Measurements from ENCODE around the gene SECTM1. TPM values are rescaled to one million over a fixed set of nuclear protein-coding genes. Genes with fewer than 3 reads are reported as not detected.
"Not testable (repeated sequence)": the region's sequence is repeated elsewhere in the genome, so short reads cannot be mapped to it uniquely, and the experiment has no call there.

SECTM1 gene
- total RNA-seq, 2 experiments from 2014 or later: 18.3 to 18.5 TPM

DNA sequence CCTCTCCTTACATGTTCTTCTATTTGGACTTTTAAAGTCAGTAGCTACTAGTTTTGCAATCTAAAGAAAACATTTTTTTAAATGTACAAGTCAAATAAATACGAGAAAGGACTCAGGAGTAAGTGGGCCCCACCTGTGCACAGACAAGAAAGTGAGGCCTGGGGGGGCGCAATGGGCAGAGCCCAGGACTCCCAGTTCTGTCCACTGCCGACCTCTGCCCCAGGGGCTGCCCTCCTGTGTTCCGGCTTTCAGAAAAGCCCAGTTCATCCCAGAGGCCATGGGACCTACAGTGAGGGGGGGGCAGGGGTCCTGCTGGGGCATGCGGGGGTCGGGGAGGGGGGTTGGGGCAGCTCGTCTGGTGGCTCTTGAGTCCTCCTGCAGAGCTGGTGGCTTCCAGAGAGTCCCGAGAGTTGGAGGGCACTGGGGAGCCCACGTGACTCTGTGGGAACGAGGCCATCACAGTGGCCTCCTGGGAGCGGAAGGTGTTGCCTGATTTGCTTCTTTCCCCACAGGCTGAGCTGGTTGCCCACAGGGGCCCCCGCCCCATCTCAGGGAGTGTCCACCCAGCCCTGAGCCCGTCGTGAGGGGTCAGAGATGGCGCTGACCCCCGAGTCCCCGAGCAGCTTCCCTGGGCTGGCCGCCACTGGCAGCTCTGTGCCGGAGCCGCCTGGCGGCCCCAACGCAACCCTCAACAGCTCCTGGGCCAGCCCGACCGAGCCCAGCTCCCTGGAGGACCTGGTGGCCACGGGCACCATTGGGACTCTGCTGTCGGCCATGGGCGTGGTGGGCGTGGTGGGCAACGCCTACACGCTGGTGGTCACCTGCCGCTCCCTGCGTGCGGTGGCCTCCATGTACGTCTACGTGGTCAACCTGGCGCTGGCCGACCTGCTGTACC lies 40.4 kb upstream of the SECTM1 start:
- no peak overlapping the region for H3K27ac Mint-ChIP-seq
- POLR2A ChIA-PET: no interaction called here
- CTCF ChIA-PET: no interaction called here
- DNase-seq: no peak
- H3K4me3 Mint-ChIP-seq: no peak overlapping the region
- peaks cover 44% of the 10 kb centered on the region for H3K27me3 Mint-ChIP-seq
- H3K9me3 Mint-ChIP-seq: no peaks in the 10 kb centered on the region
- no peaks in the 10 kb centered on the region for H3K36me3 Mint-ChIP-seq (ENCODE audit: low read depth)
- peaks cover 17% of the 10 kb centered on the region for H3K4me1 Mint-ChIP-seq

GRCh38 chr17:82373072-82373452 lies 39.5 kb upstream of the SECTM1 start:
- H3K36me3 Mint-ChIP-seq (ENCODE audit: low read depth); DNase-seq; H3K27ac Mint-ChIP-seq; CTCF ChIA-PET; H3K4me3 Mint-ChIP-seq; H3K9me3 Mint-ChIP-seq; POLR2A ChIA-PET: not testable (repeated sequence)
- peaks cover 17% of the 10 kb centered on the region for H3K4me1 Mint-ChIP-seq
- peaks cover 44% of the 10 kb centered on the region for H3K27me3 Mint-ChIP-seq

DNA sequence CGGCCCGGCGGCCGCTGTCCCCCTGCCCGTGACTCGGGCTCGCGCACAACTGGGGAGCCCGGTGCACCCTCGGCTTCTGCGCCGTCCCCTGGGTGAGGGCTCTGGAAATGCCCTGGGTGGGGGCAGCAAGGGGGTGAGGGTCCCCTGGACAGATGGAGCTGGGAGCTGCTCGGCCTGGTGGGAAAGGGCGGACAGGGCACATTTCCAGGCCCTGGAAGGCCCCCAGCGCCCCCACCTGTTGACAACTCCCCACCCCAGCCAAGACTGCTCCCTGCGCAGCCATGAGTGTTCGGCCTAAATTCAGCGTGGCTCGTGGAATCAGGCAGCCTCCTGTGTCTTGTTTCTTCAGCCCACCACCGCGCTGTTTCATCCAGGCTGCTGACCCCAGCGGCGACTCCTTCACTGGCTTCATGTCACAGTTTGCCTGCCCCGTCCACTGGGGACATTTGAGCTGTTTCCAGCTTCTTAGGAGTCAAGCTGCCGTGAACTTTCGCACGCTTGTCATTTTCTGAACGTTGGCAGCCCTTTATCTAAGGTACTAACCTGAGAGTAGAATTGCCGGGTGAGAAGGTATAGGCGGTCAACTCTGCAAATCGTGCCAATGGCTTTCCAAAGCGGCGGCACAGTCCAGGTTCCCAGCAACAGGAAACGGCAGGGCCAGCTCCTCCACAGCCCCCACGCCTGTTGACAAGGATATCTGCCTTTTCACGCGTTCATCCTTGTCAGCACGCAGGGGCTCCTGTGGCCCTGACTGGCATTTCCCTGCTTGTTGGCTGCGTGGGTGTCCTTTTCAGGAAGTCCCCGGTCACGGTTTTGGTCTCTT lies 38.9 kb upstream of the SECTM1 start:
- Mint-ChIP-seq H3K27ac (no peak overlapping the region), H3K9me3 (no peaks in the 10 kb centered on the region), H3K27me3 (peaks cover 50% of the 10 kb centered on the region), H3K4me1 (peaks cover 17% of the 10 kb centered on the region), H3K36me3 (ENCODE audit: low read depth) (no peaks in the 10 kb centered on the region), H3K4me3 (no peak overlapping the region)
- ChIA-PET POLR2A (no interaction called here), CTCF (no interaction called here)
- DNase-seq: no peak

- peak within 1 kb of the TSS; percentile 57 for H3K4me3 Mint-ChIP-seq
- ChIA-PET POLR2A (interaction anchor here (0.8 to 1.7 kb wide), 2 partner anchors 19 to 28 kb away, joined by 3 to 6 read pairs; no protein-coding TSS in a partner anchor), CTCF (interaction anchor here (1.5 kb wide), 1 partner anchor 56 kb away, joined by 5 read pairs; no protein-coding TSS in a partner anchor)
- no peaks in the 10 kb centered on the region for H3K9me3 Mint-ChIP-seq
- H3K27ac Mint-ChIP-seq: no peak within 1 kb of the TSS
- no peak for DNase-seq
- no peaks in the 10 kb centered on the region for H3K36me3 Mint-ChIP-seq (ENCODE audit: low read depth)
- H3K27me3 Mint-ChIP-seq: peaks cover 50% of the 10 kb centered on the region
- H3K4me1 Mint-ChIP-seq: peaks cover 17% of the 10 kb centered on the region
These were observed 38.0 kb upstream of the SECTM1 start, which contains the start of gene UTS2R for GRCh38 chr17:82371333-82372248. Gene UTS2R, plus strand, starts transcription at chr17:82371765. Its CDS starts 2,560 bp downstream, at chr17:82374325.

- Mint-ChIP-seq H3K27me3 (peaks cover 44% of the 10 kb centered on the region), H3K27ac (no peak overlapping the region), H3K4me1 (peaks cover 17% of the 10 kb centered on the region), H3K4me3 (peak overlapping the region; percentile 57), H3K36me3 (ENCODE audit: low read depth) (no peaks in the 10 kb centered on the region), H3K9me3 (no peaks in the 10 kb centered on the region)
- ChIA-PET POLR2A (interaction anchor here (0.8 to 1.7 kb wide), 3 partner anchors 18 to 73 kb away, joined by 3 to 6 read pairs (median 3); no protein-coding TSS in a partner anchor), CTCF (interaction anchor here (0.9 to 1.5 kb wide), 4 partner anchors 18 to 183 kb away, joined by 3 to 5 read pairs (median 4); no protein-coding TSS in a partner anchor)
- DNase-seq: peak; percentile 32
These were observed 37.1 kb upstream of the SECTM1 start for GRCh38 chr17:82370471-82371332.

DNA sequence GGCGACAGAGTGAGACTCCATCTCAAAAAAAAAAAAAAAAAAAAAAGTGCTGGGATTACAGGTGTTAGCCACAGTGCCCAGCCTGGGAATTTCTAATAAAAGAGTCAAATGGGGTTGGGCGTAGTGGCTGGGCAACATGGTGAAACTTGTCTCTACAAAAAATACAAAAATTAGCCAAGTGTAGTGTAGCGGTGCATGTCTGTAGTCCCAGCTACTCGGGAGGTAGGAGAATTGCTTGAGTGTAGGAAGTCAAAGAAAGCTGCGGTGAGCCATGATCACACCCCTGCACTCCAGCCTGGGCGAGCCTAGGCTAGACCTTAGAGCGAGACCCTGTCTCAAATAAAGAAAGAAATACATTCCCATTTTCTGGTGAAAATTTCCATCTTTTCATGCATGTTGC lies 35.6 kb upstream of the SECTM1 start:
- CTCF ChIA-PET: interaction anchor here (0.6 kb wide), 1 partner anchor 164 kb away, joined by 3 read pairs; no protein-coding TSS in a partner anchor
- Mint-ChIP-seq H3K9me3 (no peaks in the 10 kb centered on the region), H3K36me3 (ENCODE audit: low read depth) (no peaks in the 10 kb centered on the region), H3K27ac (no peak overlapping the region), H3K4me3 (no peak overlapping the region), H3K4me1 (peaks cover 17% of the 10 kb centered on the region), H3K27me3 (peaks cover 49% of the 10 kb centered on the region)
- no peak for DNase-seq
- POLR2A ChIA-PET: no interaction called here

DNA sequence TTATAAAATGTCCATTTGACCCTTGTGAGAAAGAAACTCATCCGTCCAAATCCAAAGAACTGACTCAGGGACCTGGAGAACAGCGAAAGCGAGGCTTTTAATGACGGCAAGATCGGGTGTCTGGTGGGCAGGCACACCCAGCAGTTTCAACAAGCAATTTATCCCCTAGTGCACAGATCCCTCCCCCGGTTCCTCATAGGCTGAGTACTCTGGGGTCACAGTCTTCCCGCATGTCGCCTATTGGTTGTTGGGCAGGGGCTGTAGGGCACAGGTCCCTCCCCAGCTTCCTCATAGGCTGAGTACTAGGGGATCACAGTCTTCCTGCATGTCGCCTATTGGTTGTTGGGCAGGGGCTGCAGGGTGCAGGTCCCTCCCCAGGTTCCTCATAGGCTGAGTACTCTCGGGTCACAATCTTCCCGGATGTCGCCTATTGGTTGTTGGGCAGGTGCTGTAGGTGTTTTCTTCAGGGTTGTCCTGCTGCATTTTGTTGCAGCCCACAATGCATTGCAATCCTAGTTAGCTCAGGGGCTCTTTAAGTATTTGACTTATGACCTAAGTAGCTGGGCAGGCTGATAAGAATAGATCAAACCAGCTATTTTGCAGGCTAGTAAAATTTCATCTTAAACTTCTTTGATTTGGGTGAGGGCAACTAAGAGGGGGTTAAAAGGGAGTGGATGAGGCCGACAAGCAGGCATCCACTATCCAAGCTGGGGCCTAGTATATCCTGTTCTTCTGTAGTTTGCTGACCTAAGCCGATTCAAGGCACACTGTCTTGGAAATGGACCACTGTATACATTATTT lies 34.4 kb upstream of the SECTM1 start:
- ChIA-PET POLR2A (no interaction called here), CTCF (no interaction called here)
- H3K9me3 Mint-ChIP-seq: no peaks in the 10 kb centered on the region
- H3K27ac Mint-ChIP-seq: no peak overlapping the region
- peaks cover 16% of the 10 kb centered on the region for H3K4me1 Mint-ChIP-seq
- no peak overlapping the region for H3K4me3 Mint-ChIP-seq
- DNase-seq: no peak
- peaks cover 42% of the 10 kb centered on the region for H3K27me3 Mint-ChIP-seq
- no peaks in the 10 kb centered on the region for H3K36me3 Mint-ChIP-seq (ENCODE audit: low read depth)

DNA sequence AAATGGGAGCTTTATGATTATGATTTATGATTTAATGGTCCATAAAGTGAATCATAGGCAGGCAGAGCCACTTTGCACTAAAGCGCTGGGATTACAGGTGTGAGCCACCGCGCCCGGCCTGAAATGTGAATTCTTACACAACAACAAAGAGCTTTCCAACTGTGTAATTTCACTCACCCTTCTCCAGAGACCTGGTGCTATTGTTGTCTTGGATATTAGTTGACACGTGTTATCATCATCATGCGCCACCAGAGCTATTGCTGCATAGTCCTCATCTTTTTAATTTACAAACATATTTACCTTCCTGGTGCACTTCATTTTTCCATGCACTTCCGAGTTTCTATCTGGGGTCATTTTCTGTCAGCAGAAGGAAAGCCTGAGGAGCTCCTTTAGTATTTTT lies 33.2 kb upstream of the SECTM1 start:
- peaks cover 38% of the 10 kb centered on the region for H3K27me3 Mint-ChIP-seq
- no peak for DNase-seq
- H3K36me3 Mint-ChIP-seq (ENCODE audit: low read depth): no peaks in the 10 kb centered on the region
- peaks cover 13% of the 10 kb centered on the region for H3K4me1 Mint-ChIP-seq
- H3K4me3 Mint-ChIP-seq: no peak overlapping the region
- no peaks in the 10 kb centered on the region for H3K9me3 Mint-ChIP-seq
- no peak overlapping the region for H3K27ac Mint-ChIP-seq
- ChIA-PET POLR2A (interaction anchor here (1.1 kb wide), 1 partner anchor 34 kb away, joined by 3 read pairs; no protein-coding TSS in a partner anchor), CTCF (no interaction called here)

GRCh38 chr17:82365606-82366295 lies 32.2 kb upstream of the SECTM1 start:
- Mint-ChIP-seq H3K27me3 (peaks cover 33% of the 10 kb centered on the region), H3K36me3 (ENCODE audit: low read depth) (no peaks in the 10 kb centered on the region), H3K4me1 (peaks cover 7% of the 10 kb centered on the region), H3K9me3 (no peaks in the 10 kb centered on the region), H3K4me3 (no peak overlapping the region), H3K27ac (no peak overlapping the region)
- POLR2A ChIA-PET: interaction anchor here (1.1 kb wide), 1 partner anchor 33 kb away, joined by 3 read pairs; no protein-coding TSS in a partner anchor
- no peak for DNase-seq
- CTCF ChIA-PET: interaction anchor here (0.6 to 1.0 kb wide), 2 partner anchors 15 to 35 kb away, joined by 3 read pairs; no protein-coding TSS in a partner anchor

DNA sequence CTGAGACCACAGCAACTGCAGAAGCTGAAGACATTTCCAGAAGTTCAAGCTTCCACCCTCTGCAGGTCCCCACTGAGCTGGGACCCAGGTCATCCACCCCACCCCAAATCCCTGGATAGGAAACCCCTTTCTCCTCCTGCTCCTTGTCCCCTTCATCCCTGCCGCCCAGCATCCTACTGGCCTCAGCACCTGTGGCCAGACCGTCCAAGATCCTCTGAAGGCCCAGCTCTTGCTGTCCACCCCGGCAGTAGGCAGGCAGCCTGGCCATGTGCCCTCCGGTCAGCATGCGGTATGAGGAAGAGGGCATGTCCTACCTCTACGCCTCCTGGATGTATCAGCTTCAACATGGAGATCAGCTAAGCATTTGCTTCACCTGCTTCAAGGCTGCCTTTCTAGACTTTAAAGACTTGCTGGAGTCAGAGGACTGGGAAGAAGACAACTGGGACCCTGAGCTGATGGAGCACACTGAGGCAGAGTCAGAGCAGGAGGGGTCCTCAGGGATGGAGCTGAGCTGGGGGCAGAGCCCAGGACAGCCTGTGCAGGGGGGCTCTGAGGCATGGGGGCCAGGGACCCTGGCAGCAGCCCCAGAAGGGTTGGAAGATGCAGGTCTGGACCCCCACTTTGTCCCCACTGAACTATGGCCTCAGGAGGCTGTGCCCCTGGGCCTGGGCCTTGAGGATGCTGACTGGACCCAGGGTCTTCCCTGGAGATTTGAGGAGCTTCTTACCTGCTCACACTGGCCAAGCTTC lies 28.5 kb upstream of the SECTM1 start:
- no peaks in the 10 kb centered on the region for H3K36me3 Mint-ChIP-seq (ENCODE audit: low read depth)
- no peak overlapping the region for H3K4me3 Mint-ChIP-seq
- no peak overlapping the region for H3K27ac Mint-ChIP-seq
- peaks cover 8% of the 10 kb centered on the region for H3K4me1 Mint-ChIP-seq
- ChIA-PET POLR2A (no interaction called here), CTCF (interaction anchor here (1.1 kb wide), 1 partner anchor 12 kb away, joined by 3 read pairs; no protein-coding TSS in a partner anchor)
- DNase-seq: no peak
- no peaks in the 10 kb centered on the region for H3K9me3 Mint-ChIP-seq
- H3K27me3 Mint-ChIP-seq: peaks cover 18% of the 10 kb centered on the region

Measured in activated CD4-positive, alpha-beta memory T cell treated with anti-CD3 and anti-CD28 coated beads, Interleukin-2, amount 10 ng/mL, durations not matched to agents 7 days and 5 days (primary cell).